ENCODE data around the gene GNG13. TPM values are rescaled to one million over a fixed set of nuclear protein-coding genes. Genes with fewer than 3 reads are reported as not detected.

GNG13 gene
- total RNA-seq, 2 donors from 2014 or later, result not detected

- no peak for TF ChIP-seq CTCF (IDR thresholded peaks at IDR 0.05)
- Histone ChIP-seq H3K27me3 (no peaks in the 10 kb centered on the region), H3K9me3 (no peaks in the 10 kb centered on the region), H3K4me3 (no peak overlapping the region), H3K4me1 (peaks cover 0 to 20% of the 10 kb centered on the region in 2 donors), H3K36me3 (peaks cover 7% of the 10 kb centered on the region), H3K27ac (no peak overlapping the region)
- DNase-seq (ENCODE audit: low spot score), result no peak
Observed at GRCh38 chr16:782766-783403, 17.6 kb downstream of the GNG13 start.

GRCh38 chr16:782258-782657 is 18.3 kb downstream of the GNG13 start:
- Histone ChIP-seq H3K27ac (no peak overlapping the region), H3K4me3 (no peak overlapping the region), H3K9me3 (no peaks in the 10 kb centered on the region), H3K27me3 (no peaks in the 10 kb centered on the region), H3K4me1 (peaks cover 0 to 14% of the 10 kb centered on the region in 2 donors), H3K36me3 (peaks cover 7% of the 10 kb centered on the region)
- no peak for DNase-seq (ENCODE audit: low spot score)
- TF ChIP-seq CTCF (IDR thresholded peaks at IDR 0.05), result no peak

- TF ChIP-seq CTCF (IDR thresholded peaks at IDR 0.05), result no peak
- H3K27me3 ChIP-seq, result no peaks in the 10 kb centered on the region
Observed at GRCh38 chr16:781346-782010, 19.1 kb downstream of the GNG13 start.

GRCh38 chr16:780296-780695 is 20.2 kb downstream of the GNG13 start:
- no peaks in the 10 kb centered on the region for H3K36me3 ChIP-seq
- H3K4me3 ChIP-seq, result no peak overlapping the region
- H3K27me3 ChIP-seq, result no peaks in the 10 kb centered on the region
- no peak for DNase-seq (ENCODE audit: low spot score)
- no peaks in the 10 kb centered on the region for H3K9me3 ChIP-seq
- TF ChIP-seq CTCF (IDR thresholded peaks at IDR 0.05), result no peak
- H3K4me1 ChIP-seq, result peaks cover 0 to 9% of the 10 kb centered on the region in 2 donors
- no peak overlapping the region for H3K27ac ChIP-seq

More at GRCh38 chr16:781346-782010, 19.1 kb downstream of the GNG13 start:
- H3K9me3 ChIP-seq, result no peaks in the 10 kb centered on the region
- peaks cover 7% of the 10 kb centered on the region for H3K36me3 ChIP-seq
- H3K4me1 ChIP-seq, result peaks cover 0 to 9% of the 10 kb centered on the region in 2 donors
- DNase-seq (ENCODE audit: low spot score), result no peak
- no peak overlapping the region for H3K4me3 ChIP-seq
- H3K27ac ChIP-seq, result no peak overlapping the region

- Histone ChIP-seq H3K9me3 (no peaks in the 10 kb centered on the region), H3K36me3 (no peaks in the 10 kb centered on the region), H3K27ac (no peak overlapping the region), H3K4me1 (peaks cover 0 to 9% of the 10 kb centered on the region in 2 donors), H3K27me3 (no peaks in the 10 kb centered on the region), H3K4me3 (no peak overlapping the region)
- no peak for TF ChIP-seq CTCF (IDR thresholded peaks at IDR 0.05)
- no peak for DNase-seq (ENCODE audit: low spot score)
Observed at GRCh38 chr16:779561-779960, 21.0 kb downstream of the GNG13 start.
